Mesenchymal stem cell (in vitro differentiated cells and primary cell): Measurements from ENCODE around the gene CACNG4.

Experiments used
- DNase-seq: peaks from one replicate; pipeline ENCODE4 v3.0.0-alpha.2; 2013
- H2AFZ ChIP-seq: one replicate; pipeline ENCODE4 v1.6.1; 2013; ENCODE audit warnings: low read depth, mild to moderate bottlenecking, control low read depth, inconsistent platforms, low read length, moderate library complexity
- H2AK5ac ChIP-seq: 2 replicates; pipeline ENCODE4 v1.6.1; 2013; ENCODE audit warnings: low read length, moderate library complexity, mild to moderate bottlenecking, inconsistent platforms; ENCODE audit not compliant: severe bottlenecking
- H2BK120ac ChIP-seq: one replicate; pipeline ENCODE4 v1.6.1; 2013; ENCODE audit warnings: low read depth, mild to moderate bottlenecking, inconsistent platforms, low read length, moderate library complexity
- H2BK12ac ChIP-seq, 2 experiments: one replicate each; pipeline ENCODE4 v1.6.1; 2013; ENCODE audit warnings: inconsistent platforms in 2 of 2, low read length in 2 of 2, mild to moderate bottlenecking in 2 of 2, moderate library complexity in 2 of 2, control low read depth in 1 of 2
- H2BK15ac ChIP-seq: one replicate; pipeline ENCODE4 v1.6.1; 2013; ENCODE audit warnings: mild to moderate bottlenecking, low read depth, inconsistent platforms; ENCODE audit not compliant: poor library complexity, severe bottlenecking
- H2BK5ac ChIP-seq: 2 replicates; pipeline ENCODE4 v1.6.1; 2013; ENCODE audit warnings: low read depth, mild to moderate bottlenecking, low read length, control low read depth, inconsistent platforms; ENCODE audit not compliant: poor library complexity, severe bottlenecking
- H3K14ac ChIP-seq, 2 experiments: one replicate each; pipeline ENCODE4 v1.6.1; 2013; ENCODE audit warnings: inconsistent platforms in 2 of 2, low read length in 2 of 2, control low read depth in 1 of 2, mild to moderate bottlenecking in 1 of 2, moderate library complexity in 1 of 2
- H3K18ac ChIP-seq, 2 experiments: one replicate each; pipeline ENCODE4 v1.6.1; 2013; ENCODE audit warnings: inconsistent platforms in 2 of 2, low read length in 2 of 2, control low read depth in 1 of 2, low read depth in 1 of 2, mild to moderate bottlenecking in 1 of 2
- H3K23ac ChIP-seq, 2 experiments: one replicate each; pipeline ENCODE4 v1.6.1; 2013; ENCODE audit warnings: inconsistent platforms in 2 of 2, low read length in 2 of 2, mild to moderate bottlenecking in 2 of 2, moderate library complexity in 2 of 2, control low read depth in 1 of 2
- H3K27ac ChIP-seq: 2 replicates; pipeline ENCODE4 v1.5.1; 2013; ENCODE audit warnings: mild to moderate bottlenecking, moderate library complexity, low read length, control low read depth, inconsistent platforms; ENCODE audit not compliant: poor library complexity, severe bottlenecking
- H3K27me3 ChIP-seq, 2 experiments: 2 replicates each; pipeline versions ENCODE4 v1.6.1 to v1.7.0; 2013; ENCODE audit warnings: low read length in 2 of 2, mild to moderate bottlenecking in 2 of 2, moderate library complexity in 2 of 2, control low read depth in 1 of 2, inconsistent platforms in 1 of 2; ENCODE audit not compliant: control insufficient read depth in 1 of 2, insufficient read depth in 1 of 2
- H3K36me3 ChIP-seq, 2 experiments: 2 replicates each; pipeline versions ENCODE4 v1.6.1 to v1.7.0; 2013; ENCODE audit warnings: low read length in 2 of 2, control low read depth in 1 of 2, inconsistent platforms in 1 of 2, low read depth in 1 of 2, mild to moderate bottlenecking in 1 of 2; ENCODE audit not compliant: insufficient read depth in 2 of 2, control insufficient read depth in 1 of 2
- H3K4ac ChIP-seq, 2 experiments: one replicate each; pipeline ENCODE4 v1.6.1; 2013; ENCODE audit warnings: inconsistent platforms in 2 of 2, low read length in 2 of 2, mild to moderate bottlenecking in 2 of 2, moderate library complexity in 2 of 2, control low read depth in 1 of 2, low read depth in 1 of 2
- H3K4me1 ChIP-seq: 2 replicates; pipeline ENCODE4 v1.6.1; 2013; ENCODE audit warnings: low read depth, low read length, control low read depth; ENCODE audit not compliant: control insufficient read depth, insufficient read depth
- H3K4me2 ChIP-seq: 2 replicates; pipeline ENCODE4 v1.6.1; 2013; ENCODE audit warnings: low read length, mild to moderate bottlenecking, inconsistent platforms; ENCODE audit not compliant: poor library complexity, severe bottlenecking
- H3K4me3 ChIP-seq, 2 experiments: 2 replicates each; pipeline versions ENCODE4 v1.5.1 to v1.7.0; 2013; ENCODE audit warnings: low read length in 2 of 2, mild to moderate bottlenecking in 2 of 2, control low read depth in 1 of 2, low read depth in 1 of 2; ENCODE audit not compliant: insufficient read depth in 1 of 2
- H3K79me1 ChIP-seq: replicated peaks from 2 replicates; pipeline ENCODE4 v1.6.1; 2013; ENCODE audit warnings: mild to moderate bottlenecking, control low read depth, low read length, inconsistent platforms; ENCODE audit not compliant: poor library complexity, severe bottlenecking
- H3K9ac ChIP-seq: 2 replicates; pipeline ENCODE4 v1.7.0; 2013; ENCODE audit warnings: mild to moderate bottlenecking, low read length, moderate library complexity
- H3K9me3 ChIP-seq: 2 replicates; pipeline ENCODE4 v1.7.0; 2013; ENCODE audit warnings: mild to moderate bottlenecking, low read length; ENCODE audit not compliant: control insufficient read depth
- H4K8ac ChIP-seq: one replicate; pipeline ENCODE4 v1.6.1; 2013; ENCODE audit warnings: inconsistent platforms, mild to moderate bottlenecking, low read length, moderate library complexity
- H4K91ac ChIP-seq: one replicate; pipeline ENCODE4 v1.6.1; 2013; ENCODE audit warnings: mild to moderate bottlenecking, low read length, inconsistent platforms
- WGBS: methylation state at CpG from one replicate; pipeline ENCODE4 v1.1.7; 2013; ENCODE audit warnings: mixed read lengths; 5-methylcytosine and 5-hydroxymethylcytosine counted together

The CACNG4 gene

GRCh38 chr17:66957343-66957742, 7.2 kb upstream of the CACNG4 start:
- Histone ChIP-seq H4K91ac (no peak overlapping the region), H2BK12ac (no peak overlapping the region), H2BK120ac (no peak overlapping the region), H4K8ac (no peak overlapping the region), H2BK15ac (no peak overlapping the region), H3K18ac (no peak overlapping the region), H3K27me3 (peaks cover 29 to 74% of the 10 kb centered on the region in 2 experiments), H3K4ac (no peak overlapping the region), H3K36me3 (no peaks in the 10 kb centered on the region), H2AFZ (no peak overlapping the region), H3K14ac (no peak overlapping the region), H3K9ac (no peak overlapping the region), H3K23ac (no peak overlapping the region), H3K27ac (no peak overlapping the region), H3K4me3 (no peak overlapping the region), H2BK5ac (no peak overlapping the region), H2AK5ac (no peak overlapping the region), H3K4me1 (peaks cover 7% of the 10 kb centered on the region), H3K79me1 (no peaks in the 10 kb centered on the region), H3K4me2 (no peak overlapping the region), H3K9me3 (no peaks in the 10 kb centered on the region)
- 95% methylated on average over 8 of the region's 8 CpGs for WGBS
- no peak for DNase-seq

GRCh38 chr17:66957951-66958579, 6.4 kb upstream of the CACNG4 start:
- Histone ChIP-seq H2BK5ac (no peak overlapping the region), H3K27ac (no peak overlapping the region)

DNA sequence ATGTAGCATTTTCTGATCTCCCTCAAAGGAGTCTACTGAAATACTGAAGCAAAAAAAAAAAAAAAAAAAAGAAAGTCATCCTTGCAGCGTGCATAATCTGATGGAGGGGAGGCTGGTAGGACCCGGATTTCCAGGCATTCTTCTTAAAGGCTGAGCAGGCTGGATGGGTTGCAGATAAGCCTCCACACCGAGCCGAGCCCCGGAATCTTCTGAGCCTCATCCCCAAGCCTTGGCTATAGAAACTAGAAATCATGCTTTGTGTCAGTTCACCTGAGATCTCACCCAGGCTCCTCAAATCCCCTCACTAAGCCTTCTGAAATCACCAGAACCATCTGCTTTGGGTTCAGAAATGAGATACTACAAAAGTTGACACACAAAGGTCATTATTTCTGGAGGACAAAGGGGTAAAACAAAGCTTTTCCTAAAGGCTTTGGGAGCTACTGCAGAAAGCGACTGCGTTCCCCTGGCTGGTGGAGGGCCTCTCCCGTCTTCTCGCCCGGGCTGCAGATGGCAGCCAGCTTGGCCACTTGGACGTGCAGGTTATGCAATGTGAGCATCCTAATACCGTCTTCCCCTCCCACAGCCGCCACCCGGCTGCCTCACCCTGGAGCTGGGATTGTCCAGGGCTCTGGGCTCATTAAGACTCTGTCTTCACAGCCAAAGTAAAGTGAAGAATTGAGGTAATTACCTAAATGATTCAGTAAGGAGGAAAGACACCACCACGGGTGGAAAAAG, 4.7 kb upstream of the CACNG4 start:
- Histone ChIP-seq H4K8ac (no peak overlapping the region), H2BK15ac (no peak overlapping the region), H3K23ac (no peak overlapping the region), H3K9me3 (no peaks in the 10 kb centered on the region), H3K4me3 (no peak overlapping the region), H3K14ac (no peak overlapping the region), H3K4me1 (peaks cover 6% of the 10 kb centered on the region), H3K4me2 (no peak overlapping the region), H3K18ac (no peak overlapping the region), H3K27ac (no peak overlapping the region), H3K79me1 (no peaks in the 10 kb centered on the region), H2BK120ac (no peak overlapping the region), H3K27me3 (peaks cover 48 to 70% of the 10 kb centered on the region in 2 experiments), H2BK5ac (no peak overlapping the region), H4K91ac (no peak overlapping the region), H2BK12ac (no peak overlapping the region), H2AFZ (peak overlapping the region; percentile 7), H2AK5ac (no peak overlapping the region), H3K4ac (no peak overlapping the region), H3K9ac (no peak overlapping the region), H3K36me3 (no peaks in the 10 kb centered on the region)
- DNase-seq: no peak
- 92% methylated on average over 15 of the region's 15 CpGs for WGBS

More at GRCh38 chr17:66957951-66958579, 6.4 kb upstream of the CACNG4 start:
- Histone ChIP-seq H3K79me1 (no peaks in the 10 kb centered on the region), H3K36me3 (no peaks in the 10 kb centered on the region), H3K27me3 (peaks cover 36 to 75% of the 10 kb centered on the region in 2 experiments), H3K18ac (no peak overlapping the region), H3K4me3 (no peak overlapping the region), H3K9ac (no peak overlapping the region), H2BK120ac (no peak overlapping the region), H3K9me3 (no peaks in the 10 kb centered on the region), H3K4ac (no peak overlapping the region), H2BK12ac (no peak overlapping the region), H2AK5ac (no peak overlapping the region), H3K4me2 (no peak overlapping the region), H4K91ac (no peak overlapping the region), H4K8ac (no peak overlapping the region), H2AFZ (peak overlapping the region; percentile 30), H2BK15ac (no peak overlapping the region), H3K14ac (no peak overlapping the region), H3K4me1 (peaks cover under 1% of the 10 kb centered on the region), H3K23ac (no peak overlapping the region)
- no peak for DNase-seq
- 55% methylated on average over 16 of the region's 16 CpGs for WGBS

GRCh38 chr17:66960613-66961012, 3.9 kb upstream of the CACNG4 start:
- no peaks in the 10 kb centered on the region for H3K79me1 ChIP-seq
- no peak overlapping the region for H2BK120ac ChIP-seq
- H3K9ac ChIP-seq: no peak overlapping the region
- peaks cover 49 to 72% of the 10 kb centered on the region in 2 experiments for H3K27me3 ChIP-seq
- no peak overlapping the region for H4K8ac ChIP-seq
- H3K27ac ChIP-seq: no peak overlapping the region
- H3K4ac ChIP-seq: no peak overlapping the region
- peaks cover 14% of the 10 kb centered on the region for H3K4me1 ChIP-seq
- H3K18ac ChIP-seq: no peak overlapping the region
- no peak overlapping the region for H3K23ac ChIP-seq
- no peak overlapping the region for H2BK5ac ChIP-seq
- H3K4me3 ChIP-seq: no peak overlapping the region
- H2BK12ac ChIP-seq: no peak overlapping the region
- no peak overlapping the region for H2AK5ac ChIP-seq
- H3K9me3 ChIP-seq: no peaks in the 10 kb centered on the region
- no peak overlapping the region for H2AFZ ChIP-seq
- DNase-seq: no peak
- H3K4me2 ChIP-seq: no peak overlapping the region
- no peaks in the 10 kb centered on the region for H3K36me3 ChIP-seq
- H3K14ac ChIP-seq: no peak overlapping the region
- no peak overlapping the region for H4K91ac ChIP-seq
- no peak overlapping the region for H2BK15ac ChIP-seq
- 83% methylated on average over 8 of the region's 8 CpGs for WGBS
